ENCODE measurements around the gene CIB1. TPM values are rescaled to one million over a fixed set of nuclear protein-coding genes. Genes with fewer than 3 reads are reported as not detected.

Gene CIB1
- total RNA-seq, 1 donor from 2014 or later: 125 TPM

DNA sequence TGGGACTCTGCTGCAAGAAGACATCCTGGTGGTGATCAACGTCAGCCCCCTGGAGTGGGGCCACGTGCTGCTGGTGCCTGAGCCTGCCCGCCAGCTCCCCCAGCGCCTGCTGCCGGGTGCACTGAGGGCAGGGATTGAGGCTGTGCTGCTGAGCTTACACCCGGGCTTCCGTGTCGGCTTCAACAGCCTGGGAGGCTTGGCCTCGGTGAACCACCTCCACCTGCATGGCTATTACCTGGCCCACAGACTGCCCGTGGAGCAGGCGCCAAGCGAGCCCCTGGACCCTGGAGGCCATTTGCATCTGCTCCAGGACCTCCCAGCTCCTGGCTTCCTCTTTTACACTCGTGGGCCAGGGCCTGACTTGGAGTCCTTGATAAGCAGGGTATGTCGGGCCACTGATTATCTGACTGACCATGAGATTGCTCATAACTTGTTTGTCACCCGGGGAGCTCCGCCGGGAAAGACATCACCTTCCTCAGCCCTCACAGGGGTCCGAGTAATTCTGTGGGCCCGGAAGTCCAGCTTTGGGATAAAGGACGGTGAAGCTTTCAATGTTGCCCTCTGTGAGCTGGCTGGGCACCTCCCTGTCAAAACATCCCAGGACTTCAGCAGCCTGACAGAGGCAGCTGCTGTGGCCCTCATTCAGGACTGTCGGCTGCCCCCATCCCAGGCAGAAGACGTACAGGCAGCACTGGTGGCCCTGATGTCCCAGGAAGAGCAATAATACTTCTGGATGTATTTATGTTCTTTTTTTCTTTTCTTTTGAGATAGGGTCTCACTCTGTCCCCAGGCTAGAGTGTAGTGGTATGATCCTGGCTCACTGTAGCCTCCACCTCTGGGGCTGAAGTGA, 7.8 kb upstream of the CIB1 start:
- intact Hi-C loops (cut with micrococcal nuclease): no loop called here

- intact Hi-C loops (cut with micrococcal nuclease): no loop called here
Measured at GRCh38 chr15:90240856-90241255, 7.1 kb upstream of the CIB1 start.

DNA sequence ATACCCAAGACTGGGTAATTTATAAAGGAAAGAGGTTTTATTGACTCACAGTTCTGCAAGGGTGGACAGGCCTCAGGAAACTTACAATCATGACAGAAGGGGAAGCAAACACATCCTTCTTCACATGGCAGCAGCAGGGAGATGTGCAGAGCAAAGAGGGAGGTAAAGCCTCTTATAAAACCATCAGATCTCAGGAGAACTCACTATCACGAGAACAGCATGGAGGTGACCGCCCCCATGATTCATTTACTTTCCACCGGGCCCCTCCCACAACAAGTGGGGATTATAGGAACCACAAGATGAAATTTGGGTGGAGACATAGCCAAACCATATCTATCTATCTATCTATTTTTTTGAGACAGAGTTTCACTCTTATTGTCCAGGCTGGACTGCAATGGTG, 5.6 kb upstream of the CIB1 start:
- intact Hi-C loops (cut with micrococcal nuclease): no loop called here

DNA sequence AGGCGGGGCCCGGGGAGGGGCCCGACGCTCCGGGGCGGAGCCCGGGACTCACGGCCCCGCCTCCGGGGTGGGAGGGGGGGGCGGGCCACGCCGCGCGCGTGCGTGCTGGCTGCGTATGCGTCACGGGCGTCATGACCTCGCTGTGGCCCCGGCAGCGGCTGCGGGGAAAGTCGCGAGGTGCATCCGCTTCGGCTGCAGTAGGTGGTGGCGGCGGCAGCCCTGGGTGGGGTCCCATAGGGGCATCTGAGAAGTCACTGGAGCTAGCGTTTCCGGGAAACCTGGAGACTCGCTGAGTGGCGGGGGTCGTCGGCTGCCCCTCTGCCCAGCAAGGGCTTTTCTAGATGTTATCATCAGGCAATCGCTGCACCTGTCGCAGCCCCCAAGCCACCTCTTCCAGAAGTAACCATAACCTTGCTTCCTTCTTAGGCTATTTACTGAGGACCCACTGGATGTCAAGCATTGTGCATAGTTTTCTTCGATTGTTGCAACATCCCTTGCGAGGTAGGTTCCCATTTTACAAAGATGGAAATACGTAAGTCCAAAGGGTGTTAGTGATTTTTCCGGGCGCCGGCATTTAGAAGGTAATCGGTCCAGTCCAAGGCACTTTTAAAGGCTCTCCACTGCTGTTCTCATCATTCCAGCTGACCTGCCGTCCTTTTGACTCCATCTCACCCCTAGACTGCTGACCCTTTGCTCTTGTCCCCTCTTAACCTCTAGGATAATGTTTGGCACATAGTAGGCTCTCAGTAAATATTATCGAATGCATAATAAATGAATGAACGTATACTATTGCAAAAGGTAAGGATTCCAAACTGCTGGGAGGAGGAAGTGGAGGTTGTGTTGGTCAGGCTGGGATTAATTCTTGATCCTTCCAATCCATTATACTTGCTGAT, 601 bp upstream of the CIB1 start, which contains the start of gene GDPGP1:
GDPGP1 (plus strand) TSS at position 114 of the 893 bp plus-strand sequence. CDS start 6,700 bp downstream, outside the sequence.
- intact Hi-C loops (cut with micrococcal nuclease): loop anchor here (1.0 to 5.0 kb wide), 7 partner anchors 15 to 698 kb away; partner anchors contain the start of genes HDDC3, IQGAP1, NGRN and TTLL13

DNA sequence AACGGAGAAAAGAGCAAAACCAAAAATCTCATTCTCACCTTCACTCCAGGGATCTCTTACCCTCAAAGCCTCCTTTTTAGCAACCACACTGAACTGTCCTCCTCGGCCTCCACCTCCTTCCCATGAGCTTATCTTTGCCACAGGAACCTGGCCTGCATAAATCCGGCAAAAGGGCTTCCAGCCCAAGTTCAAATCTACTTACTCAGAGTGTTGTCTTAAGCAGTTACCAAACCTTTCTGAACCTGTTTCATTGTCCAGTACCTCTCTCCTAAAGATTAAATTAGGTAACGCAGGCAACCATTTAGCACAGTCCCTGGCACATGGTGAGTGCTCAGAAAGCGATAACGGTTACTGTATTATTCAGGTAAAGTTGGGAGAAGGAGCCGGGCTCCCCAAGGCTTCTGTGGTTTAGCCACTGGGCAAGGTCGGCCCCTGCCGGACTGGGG, 777 bp downstream of the CIB1 start:
- intact Hi-C loops (cut with micrococcal nuclease): loop anchor here (1.0 to 5.0 kb wide), 4 partner anchors 91 to 699 kb away; partner anchors contain the start of gene HDDC3

DNA sequence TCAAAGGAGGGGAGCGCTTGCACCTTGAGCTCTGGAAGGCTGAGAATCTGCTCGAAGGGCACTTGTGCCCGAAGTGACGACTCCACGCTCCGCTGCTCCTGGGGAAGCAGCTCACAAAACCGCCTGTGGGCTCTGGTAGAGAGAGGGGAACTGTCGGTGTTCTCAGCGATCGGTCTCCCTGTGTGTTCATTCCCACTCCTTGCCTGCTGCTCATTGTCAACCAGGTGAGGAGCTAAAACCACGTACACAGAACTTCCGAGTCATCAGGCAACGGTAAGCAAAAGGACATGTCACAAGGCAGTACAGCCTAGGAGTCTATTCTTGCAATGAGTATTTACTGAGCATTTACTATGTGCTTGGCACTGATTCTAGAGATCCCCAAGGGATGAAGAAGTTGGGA, 1.5 kb downstream of the CIB1 start:
- intact Hi-C loops (cut with micrococcal nuclease): loop anchor here (5.0 kb wide), 3 partner anchors 90 to 700 kb away; partner anchors contain the start of gene HDDC3

DNA sequence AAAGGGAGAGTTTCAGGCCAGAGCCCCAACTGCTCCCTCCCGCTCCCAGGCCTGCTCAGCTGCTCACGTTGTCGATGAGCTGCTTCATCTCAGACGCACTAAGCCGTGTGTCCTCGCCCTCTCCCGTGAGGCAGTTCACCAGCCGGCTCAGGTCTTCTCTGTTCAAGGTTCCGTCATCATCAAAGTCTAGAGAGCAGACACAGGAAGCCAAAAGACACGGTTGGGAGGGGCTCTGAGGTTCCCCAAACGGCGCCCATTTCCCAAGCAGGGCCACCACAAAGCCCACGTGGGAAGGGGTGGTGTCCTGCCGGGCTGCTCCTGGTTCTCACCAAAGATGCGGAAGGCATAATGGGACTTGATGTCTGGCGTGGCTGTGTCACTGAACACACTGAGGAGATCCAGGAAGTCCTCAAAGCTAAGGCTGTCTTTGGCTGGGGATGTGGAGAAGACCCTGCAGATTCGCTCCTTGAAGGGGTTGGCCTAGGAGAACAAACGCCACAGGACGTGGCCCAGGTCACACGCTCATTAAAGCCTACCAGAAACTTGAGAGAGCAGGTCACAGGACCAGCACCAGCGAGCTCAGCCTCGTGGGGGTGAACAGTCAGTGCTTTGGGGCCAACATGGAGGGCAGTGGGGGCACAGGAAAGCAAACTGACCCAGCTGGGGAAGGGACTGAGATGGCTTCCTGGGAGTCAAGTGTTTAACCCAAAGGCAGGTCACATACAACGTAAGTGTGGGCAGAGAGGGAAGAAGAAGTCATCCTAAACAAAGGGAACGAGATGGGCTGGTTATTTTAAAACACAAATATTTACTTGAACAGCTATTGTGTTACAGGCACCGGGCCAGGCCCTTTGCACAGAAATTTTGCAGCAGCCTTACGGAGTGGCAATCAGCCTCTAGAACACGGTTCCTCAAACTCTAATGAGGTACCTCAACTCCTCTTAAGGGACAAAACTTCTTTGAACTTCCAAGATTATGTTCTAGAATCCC, 2.4 kb downstream of the CIB1 start:
- intact Hi-C loops (cut with micrococcal nuclease): loop anchor here (1.0 to 5.0 kb wide), 5 partner anchors 30 to 701 kb away; partner anchors contain the start of genes HDDC3, IDH2 and SEMA4B

DNA sequence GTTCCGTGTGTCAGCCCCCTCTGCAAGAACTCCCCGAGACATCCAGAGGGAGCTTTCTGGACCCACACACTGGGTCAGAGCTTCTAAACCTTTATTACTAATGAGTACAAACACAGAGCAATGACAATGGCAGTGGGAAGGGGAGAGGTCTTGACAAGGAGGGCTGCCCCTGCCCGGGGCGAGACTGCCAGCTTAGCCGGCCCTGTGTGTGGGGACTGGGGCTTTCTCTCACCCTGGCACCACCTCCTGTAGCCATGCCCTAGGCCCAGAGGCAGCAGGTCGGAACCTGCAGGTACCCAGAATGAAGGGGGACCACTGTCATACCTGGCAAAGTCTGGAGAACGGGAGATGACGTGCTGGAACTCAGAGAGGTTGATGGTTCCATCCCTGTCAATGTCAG, 3.1 kb downstream of the CIB1 start:
- intact Hi-C loops (cut with micrococcal nuclease): loop anchor here (1.0 to 5.0 kb wide), 5 partner anchors 29 to 702 kb away; partner anchors contain the start of genes HDDC3, IDH2 and SEMA4B

DNA sequence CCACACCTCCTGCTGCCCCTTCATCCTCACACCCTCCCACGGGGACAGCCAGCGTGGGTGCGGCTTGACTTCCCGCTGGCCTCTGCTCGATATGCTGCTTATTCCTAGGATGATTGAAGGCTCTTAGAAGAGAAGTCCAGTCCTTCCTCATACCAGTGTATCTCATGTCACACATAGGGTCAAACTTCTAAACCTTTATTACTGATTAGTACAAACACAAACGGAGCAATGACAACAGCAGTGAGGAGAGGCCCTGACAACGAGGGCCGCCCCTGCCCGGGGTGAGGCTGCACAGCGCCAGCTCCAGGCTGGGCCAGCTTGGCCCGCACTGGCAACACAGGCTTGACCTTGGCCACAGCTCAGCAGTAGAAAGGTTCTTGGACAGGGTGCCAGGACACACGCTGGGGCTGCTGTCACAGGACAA, 3.7 kb downstream of the CIB1 start:
- intact Hi-C loops (cut with micrococcal nuclease): loop anchor here (5.0 kb wide), 3 partner anchors 88 to 702 kb away; partner anchors contain the start of gene HDDC3

DNA sequence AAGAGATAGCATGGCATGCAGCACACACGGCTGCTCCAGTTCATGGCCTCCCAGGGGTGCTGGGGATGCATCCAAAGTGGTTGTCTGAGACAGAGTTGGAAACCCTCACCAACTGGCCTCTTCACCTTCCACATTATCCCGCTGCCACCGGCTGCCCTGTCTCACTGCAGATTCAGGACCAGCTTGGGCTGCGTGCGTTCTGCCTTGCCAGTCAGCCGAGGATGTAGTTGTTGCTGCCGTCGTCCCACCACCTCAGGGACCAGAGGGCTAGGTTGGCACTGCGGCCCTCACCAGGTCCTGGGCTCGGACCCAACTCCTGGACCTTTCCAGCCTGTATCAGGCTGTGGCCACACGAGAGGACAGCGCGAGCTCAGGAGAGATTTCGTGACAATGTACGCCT, 4.8 kb downstream of the CIB1 start:
- intact Hi-C loops (cut with micrococcal nuclease): no loop called here

GRCh38 chr15:90227816-90228772, 5.6 kb downstream of the CIB1 start:
- intact Hi-C loops (cut with micrococcal nuclease): no loop called here

- intact Hi-C loops (cut with micrococcal nuclease): no loop called here
Measured at GRCh38 chr15:90227336-90227735, 6.4 kb downstream of the CIB1 start.

- intact Hi-C loops (cut with micrococcal nuclease): no loop called here
Measured at GRCh38 chr15:90225504-90226234, 8.1 kb downstream of the CIB1 start.

DNA sequence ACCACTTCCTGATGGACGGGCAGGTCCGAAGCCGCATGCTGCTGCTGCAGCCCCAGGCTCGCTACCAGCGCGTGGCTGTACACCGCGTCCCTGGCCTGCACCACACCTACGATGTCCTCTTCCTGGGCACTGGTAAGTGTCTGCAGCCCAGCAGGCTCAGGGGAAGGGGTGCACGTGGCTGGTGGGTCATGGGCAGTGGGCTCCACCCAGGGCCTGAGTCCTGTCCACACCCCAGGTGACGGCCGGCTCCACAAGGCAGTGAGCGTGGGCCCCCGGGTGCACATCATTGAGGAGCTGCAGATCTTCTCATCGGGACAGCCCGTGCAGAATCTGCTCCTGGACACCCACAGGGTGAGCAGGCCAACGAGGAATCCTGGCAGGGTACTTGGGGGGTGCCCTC, 8.7 kb downstream of the CIB1 start:
- intact Hi-C loops (cut with micrococcal nuclease): no loop called here

DNA sequence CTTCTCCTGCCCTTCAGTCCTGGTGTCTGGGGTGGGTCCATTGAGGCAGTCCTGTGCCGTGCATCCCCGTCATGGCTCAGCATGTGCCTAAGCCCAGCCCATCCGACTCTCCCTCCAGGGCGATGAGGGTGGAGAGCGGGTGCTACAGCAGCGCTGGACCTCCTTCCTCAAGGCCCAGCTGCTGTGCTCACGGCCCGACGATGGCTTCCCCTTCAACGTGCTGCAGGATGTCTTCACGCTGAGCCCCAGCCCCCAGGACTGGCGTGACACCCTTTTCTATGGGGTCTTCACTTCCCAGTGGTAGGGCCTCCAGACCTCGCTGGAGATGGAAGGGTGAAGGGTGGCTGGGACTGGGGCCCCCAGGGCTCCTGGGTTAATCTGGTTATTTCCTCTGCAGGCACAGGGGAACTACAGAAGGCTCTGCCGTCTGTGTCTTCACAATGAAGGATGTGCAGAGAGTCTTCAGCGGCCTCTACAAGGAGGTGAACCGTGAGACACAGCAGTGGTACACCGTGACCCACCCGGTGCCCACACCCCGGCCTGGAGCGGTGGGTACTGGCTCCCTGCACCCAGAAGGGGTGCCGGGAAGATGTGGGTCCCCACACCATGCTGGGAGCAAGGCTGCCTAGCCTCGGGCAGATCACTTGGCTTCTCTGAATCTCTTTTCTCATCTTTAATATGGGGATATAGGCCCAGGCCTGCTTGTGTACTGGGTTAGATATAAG, 10.1 kb downstream of the CIB1 start:
- intact Hi-C loops (cut with micrococcal nuclease): no loop called here

DNA sequence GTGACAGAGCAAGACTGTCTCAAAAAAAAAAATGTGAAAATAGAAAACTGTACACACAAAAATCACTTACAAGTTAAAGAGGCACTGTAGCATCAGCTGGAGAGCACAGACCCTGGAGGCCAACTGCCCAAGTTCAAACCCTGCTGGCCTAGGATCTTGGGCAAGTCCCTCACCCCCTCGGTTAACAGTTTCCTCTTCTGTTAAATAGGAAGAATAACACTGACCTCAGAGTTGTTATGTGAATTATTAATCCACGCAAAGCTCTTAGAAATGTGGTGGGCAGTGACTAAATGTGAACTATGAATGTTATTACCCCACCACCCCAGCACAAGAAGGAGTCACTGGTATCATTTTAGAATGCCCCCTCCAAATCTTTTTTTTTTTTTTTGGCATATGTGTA, 11.2 kb downstream of the CIB1 start:
- intact Hi-C loops (cut with micrococcal nuclease): no loop called here

- intact Hi-C loops (cut with micrococcal nuclease): no loop called here
Measured at GRCh38 chr15:90221246-90221900, 12.4 kb downstream of the CIB1 start.
